Activated naive CD4-positive, alpha-beta T cell (primary cell): ENCODE results near the gene METTL25B.
A peak's percentile ranks its signal among the peaks of the same experiment; 100 is the strongest.
"Not testable (repeated sequence)": the region's sequence is repeated elsewhere in the genome, so short reads cannot be mapped to it uniquely, and the experiment has no call there.

Source experiments
- DNase-seq, 4 experiments: peaks; one replicate each; lab custom pipeline; 2025; lab: John Stamatoyannopoulos, UW

The METTL25B gene

DNA sequence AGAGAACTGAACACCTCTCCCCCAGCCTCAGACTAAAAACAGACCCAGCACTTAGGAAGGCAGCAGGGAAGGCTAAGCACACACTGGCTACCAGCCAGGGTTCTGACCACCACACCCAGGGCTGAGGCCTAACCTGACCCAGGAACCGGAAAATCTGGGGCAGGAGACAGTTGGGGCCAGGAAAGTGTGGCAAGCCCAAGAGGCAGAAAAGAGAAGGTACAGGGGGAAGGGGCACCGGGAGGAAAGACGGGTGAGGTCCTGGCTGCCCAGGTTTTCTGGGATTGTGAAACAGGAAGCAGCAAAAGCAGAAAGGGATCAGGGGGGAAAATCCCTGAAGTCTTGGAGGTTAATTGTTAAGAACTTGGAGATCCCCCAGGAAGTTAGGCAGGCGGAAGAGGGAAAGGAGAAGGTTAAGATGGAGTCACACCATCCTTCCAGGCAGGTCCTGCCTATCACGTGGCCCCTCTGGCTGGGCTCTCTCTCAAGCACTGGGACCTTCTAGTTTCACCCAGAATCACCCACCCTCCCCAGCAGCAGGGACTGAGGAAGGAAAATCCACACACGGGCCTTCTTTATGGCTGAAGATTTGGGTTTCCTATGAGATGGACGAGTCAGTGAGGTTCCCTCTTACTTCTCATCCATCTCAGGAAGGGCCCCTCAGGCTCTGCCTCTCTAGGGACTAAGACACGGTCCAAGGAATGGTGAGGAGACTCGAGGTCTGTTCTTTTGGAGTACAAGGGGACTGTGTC is 20.6 kb downstream of the METTL25B start:
- DNase-seq = no peak

DNA sequence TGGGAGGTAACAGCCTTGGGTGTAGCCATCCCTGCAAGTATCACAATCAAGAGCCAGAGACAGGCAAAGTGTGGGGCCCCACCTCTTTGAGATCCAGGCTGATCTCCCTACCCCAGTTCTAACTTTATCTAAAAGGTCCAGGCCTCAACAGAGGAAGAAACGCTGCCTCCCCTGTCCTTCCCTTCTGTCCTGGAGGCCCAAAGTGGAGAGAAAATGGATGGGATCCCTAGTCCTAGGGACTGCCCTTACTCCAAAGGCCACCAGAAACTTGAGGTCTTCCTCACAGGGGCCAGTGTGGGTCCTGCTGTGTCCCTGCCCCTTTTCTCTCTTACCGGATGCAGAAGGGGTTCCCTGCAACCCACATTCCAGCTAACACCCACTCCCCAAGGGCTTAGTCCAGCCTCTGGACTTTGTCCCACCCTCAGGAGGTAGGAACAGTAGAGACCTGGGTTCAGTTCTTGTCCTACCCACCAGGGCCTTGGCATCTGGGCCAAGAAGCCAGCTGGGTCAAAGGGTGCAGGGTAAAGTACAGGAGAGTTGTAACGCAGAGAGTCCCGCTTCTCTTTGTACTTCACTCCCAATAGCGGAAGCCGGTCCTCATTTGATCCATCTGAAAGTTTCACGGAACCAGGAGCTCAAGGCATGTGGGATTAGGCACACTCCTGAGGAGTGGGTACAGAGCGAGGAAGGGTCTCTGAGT is 21.3 kb downstream of the METTL25B start:
- no peak for DNase-seq

DNA sequence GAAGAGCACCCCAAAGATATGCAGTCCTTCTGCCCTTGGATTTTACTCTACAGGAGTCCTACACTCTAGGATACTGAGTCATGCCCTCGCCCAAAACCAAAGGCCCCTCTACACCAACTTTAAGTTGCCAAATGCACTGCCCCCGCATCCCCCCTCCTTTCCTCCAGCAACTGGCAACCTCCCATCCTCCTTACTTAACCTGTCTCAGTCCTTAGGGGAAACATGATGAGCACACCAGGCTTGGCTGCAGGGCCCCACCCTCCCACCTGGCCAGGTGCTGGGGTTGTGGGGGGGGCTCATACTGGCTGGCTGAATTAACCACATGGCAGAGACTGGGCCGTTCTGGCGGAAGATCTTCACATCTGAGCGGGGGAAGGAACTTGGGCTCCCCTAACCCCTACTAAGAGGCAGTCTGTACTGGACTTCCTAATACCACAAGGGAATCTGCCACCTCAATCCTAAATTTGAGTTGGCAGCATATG is 22.0 kb downstream of the METTL25B start:
- DNase-seq = no peak

DNA sequence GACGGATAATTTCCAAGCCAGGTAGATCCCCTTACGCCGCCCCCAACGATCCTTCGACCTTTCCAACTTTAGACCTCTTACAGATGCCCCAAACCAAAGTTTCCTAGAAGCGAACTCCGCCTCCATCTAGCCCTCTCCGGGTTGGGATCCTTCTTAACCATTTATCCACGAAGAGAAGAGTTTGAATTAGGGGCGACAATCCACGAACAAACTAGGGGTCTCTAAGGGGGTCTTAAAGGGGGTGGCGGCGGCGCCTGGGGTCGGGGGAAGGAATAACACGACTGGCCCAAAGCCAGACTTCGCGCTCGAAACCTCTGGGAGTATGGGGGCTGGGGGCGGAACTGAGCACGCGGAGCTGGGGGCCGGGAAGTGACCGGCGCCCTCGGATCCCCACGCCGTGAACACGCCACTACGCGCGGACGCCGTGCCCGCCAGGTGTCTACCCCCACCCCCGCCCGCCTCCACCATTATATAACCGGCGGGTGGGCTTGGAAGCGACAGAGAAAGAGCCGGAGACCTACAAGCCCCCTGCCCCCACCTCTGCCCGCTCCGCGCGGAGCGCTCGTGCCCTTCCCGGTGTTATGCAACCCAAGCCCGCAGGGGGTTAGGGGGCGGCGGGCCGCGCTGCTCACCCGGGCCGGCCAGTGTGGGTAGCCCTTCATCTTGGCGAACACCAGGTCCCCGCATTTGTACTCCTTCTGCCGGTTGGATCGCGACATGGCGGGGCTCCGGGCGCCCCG is 22.6 kb downstream of the METTL25B start:
- DNase-seq = peak in 1 of 4 experiments; percentile 35

DNA sequence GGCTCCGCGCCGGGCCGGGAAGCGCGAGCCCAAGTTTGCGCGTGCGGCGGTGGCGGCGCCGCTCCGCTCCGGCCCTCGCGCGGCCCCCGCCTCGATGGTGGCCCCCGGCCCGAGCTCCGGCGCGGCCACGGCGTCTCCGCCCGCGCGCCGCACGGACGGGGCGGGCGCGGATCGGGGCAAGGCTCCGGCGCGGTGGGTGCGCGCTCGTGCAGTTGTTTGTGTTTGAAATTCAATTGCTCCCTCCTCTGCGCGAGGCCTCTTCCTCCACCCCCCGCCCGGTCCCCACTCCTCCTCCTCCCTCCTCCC is 23.1 kb downstream of the METTL25B start, which contains the start of gene HDGF:
Gene HDGF, minus strand, starts transcription at position 225 of the 306 bp plus-strand sequence. CDS start 246 bp downstream, outside the sequence.
- DNase-seq = no peak

DNA sequence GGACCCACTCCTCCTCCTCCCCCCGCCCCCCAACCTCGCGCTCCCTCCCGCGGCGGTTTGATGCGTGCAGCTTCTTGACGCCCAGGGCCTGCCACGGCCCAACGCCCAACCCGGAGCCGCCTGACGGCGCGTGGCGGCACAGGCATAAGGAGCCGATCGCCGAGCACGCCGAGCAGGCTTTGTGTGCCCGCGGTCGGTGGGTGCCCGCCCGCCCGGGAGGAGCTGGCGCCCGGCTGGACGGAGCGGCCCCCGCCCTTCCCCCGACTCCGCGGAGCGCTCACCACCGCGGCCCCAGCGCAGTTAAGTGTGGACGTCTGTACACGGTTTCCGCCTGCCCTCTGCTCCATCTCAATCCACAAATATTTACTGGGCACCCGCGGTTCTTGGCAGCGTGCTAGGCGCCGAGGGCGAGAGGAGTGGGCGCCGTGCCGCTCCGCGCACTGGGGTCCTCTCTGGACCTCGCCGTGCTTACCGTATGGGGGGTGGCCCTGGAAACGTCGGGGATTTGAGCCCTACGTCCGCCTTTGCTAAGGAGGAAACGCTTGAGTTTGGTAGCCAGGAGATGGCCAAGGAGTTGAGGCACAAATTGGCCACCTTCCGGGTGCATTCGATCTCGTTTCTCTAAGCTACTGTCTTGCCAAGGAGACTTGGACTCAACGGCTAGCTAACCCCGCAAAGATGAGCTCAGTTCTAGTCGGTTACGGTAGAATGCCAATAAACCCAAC is 23.6 kb downstream of the METTL25B start:
- peak; percentile 87 to 98 (median 94) for DNase-seq

DNA sequence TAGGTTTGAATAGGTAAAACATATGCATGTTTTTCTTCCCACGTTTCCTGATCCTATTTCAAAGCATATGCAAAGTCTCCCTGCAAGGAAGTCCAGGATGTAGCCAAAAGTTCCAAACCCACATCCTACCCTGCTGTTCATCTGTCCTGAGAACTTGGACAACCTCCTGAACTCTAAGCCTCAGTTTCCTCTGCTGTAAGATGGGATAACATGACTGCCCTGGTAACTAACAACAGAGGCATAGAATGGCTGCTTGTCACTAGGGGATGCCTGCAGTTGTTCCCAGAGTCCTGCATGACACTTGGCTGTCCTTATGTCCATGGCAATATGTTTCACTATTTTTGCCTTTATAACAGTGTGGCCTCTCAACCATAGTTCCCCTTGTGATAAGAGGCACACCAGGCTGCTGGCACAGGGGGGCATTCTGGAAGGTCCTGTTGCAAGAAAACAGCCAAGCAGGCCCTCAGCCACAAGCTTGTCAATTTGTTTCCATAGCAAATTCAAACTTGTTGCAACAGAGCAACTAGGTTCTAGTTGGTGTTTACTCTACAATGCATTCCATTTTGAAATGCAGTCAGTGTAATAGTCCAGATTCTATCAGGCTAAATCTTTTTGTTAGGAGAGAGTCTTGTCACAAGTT is 24.7 kb downstream of the METTL25B start:
- DNase-seq = no peak

DNA sequence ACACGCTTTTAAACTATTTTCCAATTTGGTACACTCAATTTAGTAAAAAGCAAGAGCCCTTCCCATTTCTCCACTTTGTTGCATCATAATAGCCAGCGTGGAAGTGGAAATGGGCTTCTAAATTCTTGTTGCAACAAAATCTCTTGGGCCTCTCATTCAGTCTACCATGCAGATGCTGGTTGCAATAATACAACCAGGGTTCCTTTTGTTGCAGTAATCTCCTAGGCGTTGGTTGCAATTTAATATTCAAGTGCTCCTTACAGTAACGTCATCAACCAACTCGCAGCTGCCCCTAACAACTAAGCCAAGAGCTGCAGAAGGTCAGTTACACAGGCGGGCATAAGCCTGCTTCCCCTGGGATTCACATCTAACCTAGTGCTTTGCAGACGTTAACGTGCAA is 25.9 kb downstream of the METTL25B start:
- DNase-seq = no peak

DNA sequence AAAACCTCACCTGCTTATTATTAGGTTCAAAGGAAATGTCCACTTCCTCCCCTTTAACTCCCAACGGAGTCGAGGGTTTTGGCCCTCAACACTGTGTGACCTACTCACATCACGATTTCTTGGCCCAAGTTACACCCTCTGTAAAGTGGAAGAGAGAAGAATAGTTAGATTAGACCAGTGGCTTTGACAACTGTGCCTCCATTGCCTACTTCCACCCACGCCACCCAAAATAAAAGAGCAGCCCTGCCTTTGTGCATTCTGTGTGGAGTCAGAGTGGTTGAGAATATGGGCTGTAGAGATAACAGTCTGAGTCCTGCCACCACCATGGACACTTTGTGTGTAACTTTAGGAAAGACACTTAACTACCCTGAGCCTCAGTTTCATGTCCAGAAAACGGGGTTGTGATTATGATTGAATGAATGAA is 27.3 kb downstream of the METTL25B start:
- no peak for DNase-seq

DNA sequence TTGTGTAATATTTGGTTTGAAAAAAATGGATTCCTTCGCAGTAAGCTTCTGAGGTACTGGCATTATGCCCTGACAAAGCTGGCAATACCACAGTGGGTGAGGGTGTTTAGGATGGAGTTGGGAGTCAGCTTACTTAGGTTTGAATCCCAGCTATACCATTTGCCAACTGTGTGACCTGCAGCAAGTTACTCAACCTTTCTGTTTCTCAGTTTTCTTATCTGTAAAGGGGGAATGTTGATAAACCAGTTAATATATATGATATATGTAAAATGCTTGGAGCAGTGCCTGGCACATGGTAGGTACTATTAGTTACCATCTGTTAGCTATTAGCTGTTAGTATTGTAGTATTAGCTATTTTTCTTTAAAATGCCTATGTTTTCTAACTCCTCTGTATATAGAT is 28.1 kb downstream of the METTL25B start:
- DNase-seq = no peak

DNA sequence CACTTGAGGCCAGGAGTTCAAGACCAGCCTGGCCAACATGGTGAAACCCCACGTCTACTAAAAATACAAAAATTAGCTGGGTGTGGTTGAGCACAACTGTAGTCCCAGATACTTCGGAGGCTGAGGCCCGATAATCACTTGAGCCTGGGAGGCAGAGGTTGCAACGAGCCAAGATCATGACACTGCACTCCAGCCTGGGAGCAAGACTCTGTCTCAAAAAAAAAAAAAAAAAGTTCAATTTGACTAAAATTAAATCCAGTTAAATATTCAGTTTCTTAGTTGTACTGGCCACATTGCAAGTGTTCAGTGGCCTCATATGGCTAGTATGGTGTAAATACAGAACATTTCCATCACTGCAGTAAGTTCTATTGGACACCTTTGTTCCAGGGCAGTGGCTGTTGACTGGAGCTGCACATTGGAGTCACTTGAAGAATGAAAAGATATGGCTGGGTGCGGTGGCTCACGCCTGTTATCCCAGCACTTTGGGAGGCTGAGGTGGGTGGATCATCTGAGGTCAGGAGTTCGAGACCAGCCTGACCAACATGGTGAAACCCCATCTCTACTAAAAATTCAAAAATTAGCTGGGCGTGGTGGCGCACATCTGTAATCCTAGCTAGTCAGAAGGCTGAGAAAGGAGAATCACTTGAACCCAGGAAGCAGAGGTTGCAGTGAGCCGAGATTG is 29.4 kb downstream of the METTL25B start:
- DNase-seq = not testable (repeated sequence)

DNA sequence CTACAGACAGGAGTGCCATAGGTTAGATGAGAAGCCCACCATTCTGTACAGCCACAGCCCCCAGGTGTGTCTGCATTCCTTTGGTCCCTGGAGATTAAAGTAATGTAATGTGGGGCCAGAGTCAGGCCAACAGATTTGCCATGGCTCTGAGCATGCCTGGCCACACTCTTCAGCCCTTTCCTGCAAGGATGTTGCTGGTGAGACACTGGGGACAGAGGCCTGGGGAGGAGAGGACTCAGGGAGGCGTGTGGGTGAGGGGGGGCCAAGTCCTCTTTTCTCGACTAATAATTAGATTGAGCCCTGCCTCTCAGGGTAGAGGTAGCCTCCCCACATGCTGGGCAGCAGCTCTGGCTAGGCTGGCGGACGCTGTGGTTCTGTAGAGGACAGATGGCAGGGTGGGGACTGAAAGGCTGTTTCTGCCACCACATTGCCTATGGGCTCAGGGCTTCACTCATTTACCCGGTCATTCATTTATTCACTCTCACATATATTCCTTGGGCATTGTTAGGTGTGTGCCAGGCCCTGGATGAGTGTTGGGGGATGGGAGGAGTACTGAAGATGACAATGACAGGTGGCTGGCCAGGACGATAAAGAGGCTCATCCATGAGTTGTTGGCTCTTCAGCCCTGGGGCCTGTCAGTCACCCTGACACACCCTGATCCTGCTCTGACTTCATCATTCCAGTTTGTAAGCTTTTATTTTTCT is 32.0 kb downstream of the METTL25B start:
- DNase-seq = no peak

DNA sequence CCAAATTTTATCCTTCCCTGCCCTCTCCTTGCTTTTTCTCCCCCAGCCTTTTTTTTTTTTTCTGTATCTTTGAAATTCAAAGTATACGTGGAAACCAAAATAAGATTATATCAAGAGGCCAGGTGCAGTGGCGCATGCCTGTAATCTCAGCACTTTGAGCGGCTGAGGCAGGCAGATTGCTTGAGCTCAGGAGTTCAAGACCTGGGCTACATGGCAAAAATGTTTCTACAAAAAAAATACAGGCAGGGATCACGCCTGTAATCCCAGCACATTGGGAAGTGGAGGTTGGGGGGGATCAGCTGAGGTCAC is 32.5 kb downstream of the METTL25B start:
- no peak for DNase-seq

DNA sequence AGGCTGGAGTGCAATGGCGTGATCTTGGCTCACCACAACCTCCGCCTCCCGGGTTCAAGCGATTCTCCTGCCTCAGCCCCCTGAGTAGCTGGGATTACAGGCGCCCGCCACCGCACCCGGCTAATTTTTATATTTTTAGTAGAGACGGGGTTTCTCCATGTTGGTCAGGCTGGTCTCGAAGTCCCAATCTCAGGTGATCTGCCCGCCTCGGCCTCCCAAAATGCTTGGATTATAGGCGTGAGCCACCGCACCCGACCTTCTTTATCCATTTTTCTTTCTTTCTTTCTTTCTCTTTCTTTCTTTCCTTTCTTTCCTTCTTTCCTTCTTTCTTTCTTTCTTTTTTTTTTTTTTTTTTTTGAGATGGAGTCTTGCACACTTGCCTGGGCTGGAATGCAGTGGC is 36.9 kb downstream of the METTL25B start:
- not testable (repeated sequence) for DNase-seq

DNA sequence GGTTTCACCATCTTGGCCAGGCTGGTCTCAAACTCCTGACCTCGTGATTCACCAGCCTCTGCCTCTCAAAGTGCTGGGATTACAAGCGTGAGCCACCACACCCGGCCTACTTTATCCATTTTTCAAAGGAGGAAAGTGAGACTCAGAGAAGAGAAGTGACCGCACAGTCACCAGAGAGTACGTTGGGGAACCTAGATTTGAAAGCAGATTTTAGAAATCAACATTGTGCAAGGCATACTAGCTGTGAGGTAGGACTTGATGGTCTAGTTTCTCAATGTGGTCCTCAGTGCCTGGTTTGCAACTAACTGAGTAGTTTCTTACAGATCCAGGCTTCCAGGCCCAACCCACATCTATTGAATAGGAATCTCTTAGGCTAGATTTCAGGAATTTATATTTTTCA is 37.4 kb downstream of the METTL25B start:
- no peak for DNase-seq

DNA sequence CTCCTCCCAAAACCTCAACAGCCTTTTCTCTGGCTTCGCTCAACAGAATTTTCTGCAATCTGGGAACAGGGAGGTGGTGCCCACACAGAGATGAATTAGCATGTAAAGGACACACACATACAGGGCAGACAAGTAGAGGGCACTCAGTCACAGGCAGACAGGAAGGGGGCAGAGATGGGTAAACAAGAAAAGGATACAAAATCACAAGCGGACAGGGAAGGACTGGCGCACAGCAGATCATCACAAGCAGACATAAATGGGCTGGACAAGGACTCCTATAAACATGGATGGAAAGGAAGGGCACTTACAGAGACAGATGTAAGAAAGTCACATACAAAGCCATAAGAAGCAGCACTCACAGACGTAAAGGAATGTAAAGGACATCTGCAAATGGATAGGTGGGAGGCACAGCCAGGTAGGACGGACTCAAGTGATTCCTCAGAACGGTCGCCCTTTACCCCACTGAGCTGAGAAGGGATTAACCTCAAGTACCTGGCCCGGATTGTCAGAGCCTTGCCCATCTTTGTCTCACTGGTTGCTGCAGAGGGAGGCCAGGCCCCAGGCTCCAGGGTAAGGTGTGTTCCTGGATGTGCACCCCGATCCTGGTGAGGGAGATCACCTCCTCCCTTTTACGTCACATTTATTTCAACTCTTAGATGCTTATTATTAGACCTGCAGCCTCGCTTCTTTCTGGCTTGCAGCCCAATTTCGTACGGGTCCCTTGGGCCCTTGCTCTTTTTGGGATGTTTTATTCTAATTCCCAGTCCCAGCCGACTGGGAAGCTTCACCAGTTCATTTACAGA is 38.2 kb downstream of the METTL25B start:
- DNase-seq = peak in 1 of 4 experiments; percentile 28

DNA sequence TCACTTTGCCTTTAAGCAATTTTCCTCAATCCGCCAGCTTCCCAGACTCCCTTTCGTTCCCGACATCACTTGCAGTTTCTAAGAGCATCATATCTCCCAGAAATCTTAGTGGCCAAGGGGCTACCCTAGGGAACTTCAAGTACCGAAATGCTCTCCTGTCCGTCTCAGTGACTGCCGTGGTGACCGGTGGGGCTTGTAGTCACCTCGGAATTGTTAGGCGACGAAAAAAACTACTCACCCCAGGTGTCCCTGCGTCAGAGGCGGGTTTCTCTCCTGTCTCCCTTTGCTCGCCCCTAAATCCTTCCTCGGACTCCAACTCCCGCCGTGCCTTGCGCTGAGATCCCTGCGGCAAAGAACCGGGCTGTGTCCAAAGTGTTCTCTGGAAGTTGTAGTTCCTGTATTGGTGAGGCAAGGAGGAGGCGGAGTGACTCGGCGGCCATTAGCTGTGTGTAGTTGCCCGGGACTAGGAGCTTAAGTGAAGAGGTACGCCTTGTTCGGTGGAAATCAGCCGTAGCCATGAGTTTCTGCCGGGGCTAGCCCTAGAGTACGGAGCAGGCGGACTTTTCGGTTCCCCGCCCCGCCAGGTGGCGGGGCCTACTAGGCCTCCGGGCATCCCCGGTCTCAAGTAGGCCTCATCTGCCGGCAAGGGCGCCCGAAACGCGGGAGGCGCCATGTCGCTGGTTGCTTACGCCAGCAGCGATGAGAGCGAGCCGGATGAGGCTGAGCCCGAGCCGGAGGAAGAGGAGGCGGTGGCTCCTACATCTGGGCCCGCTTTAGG is 39.0 kb downstream of the METTL25B start, which contains the start of gene PRCC:
Gene PRCC, plus strand, starts transcription at position 435 of the 778 bp plus-strand sequence. Its CDS starts 237 bp downstream, at position 672.
- peak; percentile 80 to 93 (median 88) for DNase-seq

DNA sequence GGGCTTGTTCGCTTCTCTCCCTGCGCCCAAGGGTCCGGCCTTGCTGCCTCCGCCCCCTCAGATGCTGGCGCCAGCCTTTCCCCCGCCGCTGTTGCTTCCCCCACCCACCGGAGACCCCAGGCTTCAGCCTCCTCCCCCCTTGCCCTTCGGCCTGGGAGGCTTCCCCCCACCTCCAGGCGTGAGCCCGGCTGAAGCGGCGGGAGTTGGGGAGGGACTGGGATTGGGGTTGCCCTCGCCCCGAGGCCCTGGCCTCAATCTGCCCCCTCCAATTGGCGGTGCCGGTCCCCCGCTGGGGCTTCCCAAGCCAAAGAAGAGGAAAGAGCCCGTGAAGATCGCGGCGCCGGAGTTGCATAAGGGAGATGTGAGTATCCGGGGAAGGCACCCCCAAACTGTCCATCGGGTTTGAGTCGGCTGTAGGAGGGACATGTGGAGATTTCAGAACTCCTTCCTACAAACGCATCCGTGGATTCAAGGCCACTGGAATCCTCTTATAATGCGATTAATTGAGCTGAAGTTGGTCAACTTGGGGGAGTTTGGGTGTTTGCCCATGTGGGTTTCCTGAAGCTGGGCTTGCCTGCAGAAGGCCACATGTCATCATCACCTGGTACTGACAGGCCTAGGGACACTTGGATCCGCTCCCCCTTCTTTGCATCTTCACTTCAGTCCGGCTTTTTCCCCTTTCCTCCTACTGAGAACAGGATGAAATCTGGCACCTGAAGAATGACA is 39.8 kb downstream of the METTL25B start:
- DNase-seq = no peak
